Measurements from ENCODE around the gene LRPAP1. TPM values are rescaled to one million over a fixed set of nuclear protein-coding genes. Genes with fewer than 3 reads are reported as not detected.

The LRPAP1 gene
- total and polyA plus RNA-seq, 2 experiments from 2014 or later, result 191 to 299 TPM

GRCh38 chr4:3485011-3485791 lies 47.0 kb downstream of the LRPAP1 start:
- Histone ChIP-seq H3K27me3 (peaks cover 6% of the 10 kb centered on the region), H3K4me1 (ENCODE audit: insufficient read depth) (peaks cover 13% of the 10 kb centered on the region)

GRCh38 chr4:3484057-3484973 lies 47.9 kb downstream of the LRPAP1 start:
- 73% methylated on average over 44 of the region's 45 CpGs for WGBS (ENCODE audit: low lambda C conversion rate, missing lambda C conversion rate)
- H3K27me3 ChIP-seq, result peaks cover 6% of the 10 kb centered on the region

More at GRCh38 chr4:3485011-3485791, 47.0 kb downstream of the LRPAP1 start:
- no peaks in the 10 kb centered on the region for H3K9me3 ChIP-seq (ENCODE audit: low read depth)
- no peak overlapping the region for H2AFZ ChIP-seq
- H4K20me1 ChIP-seq (ENCODE audit: insufficient read depth, poor library complexity, severe bottlenecking), result no peaks in the 10 kb centered on the region
- H3K79me2 ChIP-seq, result no peaks in the 10 kb centered on the region
- no peaks in the 10 kb centered on the region for H3K9me2 ChIP-seq (replicated peaks; ENCODE audit: insufficient read depth)
- no peak overlapping the region for H3K4me3 ChIP-seq
- peak overlapping the region; percentile 44 for H3K4me2 ChIP-seq
- WGBS (ENCODE audit: low lambda C conversion rate, missing lambda C conversion rate), result 38% methylated on average over 24 of the region's 36 CpGs
- no peak overlapping the region for H3K27ac ChIP-seq
- H3K36me3 ChIP-seq (replicated peaks; ENCODE audit: insufficient read depth, low read depth), result no peaks in the 10 kb centered on the region
- TF ChIP-seq EZH2phosphoT487 (IDR thresholded peaks at IDR 0.05; ENCODE audit: low read depth, severe bottlenecking, unreplicated experiment) (no peak), CTCF (IDR thresholded peaks at IDR 0.05; ENCODE audit: poor library complexity) (no peak), EZH2 (IDR thresholded peaks at IDR 0.05; ENCODE audit: borderline replicate concordance) (no peak)
- no peak for DNase-seq (ENCODE audit: low spot score)

GRCh38 chr4:3483471-3483921 lies 48.7 kb downstream of the LRPAP1 start:
- Histone ChIP-seq H3K4me2 (no peak overlapping the region), H3K9me2 (replicated peaks; ENCODE audit: insufficient read depth) (no peaks in the 10 kb centered on the region), H3K79me2 (no peaks in the 10 kb centered on the region), H3K27me3 (peaks cover 6% of the 10 kb centered on the region), H3K36me3 (replicated peaks; ENCODE audit: insufficient read depth, low read depth) (no peaks in the 10 kb centered on the region), H3K4me1 (ENCODE audit: insufficient read depth) (peaks cover 13% of the 10 kb centered on the region), H4K20me1 (ENCODE audit: insufficient read depth, poor library complexity, severe bottlenecking) (no peaks in the 10 kb centered on the region), H3K4me3 (no peak overlapping the region), H3K27ac (no peak overlapping the region), H2AFZ (no peak overlapping the region), H3K9me3 (ENCODE audit: low read depth) (no peaks in the 10 kb centered on the region)
- no peak for TF ChIP-seq EZH2phosphoT487 (IDR thresholded peaks at IDR 0.05; ENCODE audit: low read depth, severe bottlenecking, unreplicated experiment)
- no peak for TF ChIP-seq CTCF (IDR thresholded peaks at IDR 0.05; ENCODE audit: poor library complexity)
- TF ChIP-seq EZH2 (IDR thresholded peaks at IDR 0.05; ENCODE audit: borderline replicate concordance), result no peak
- no peak for DNase-seq (ENCODE audit: low spot score)
- WGBS (ENCODE audit: low lambda C conversion rate, missing lambda C conversion rate), result 55% methylated on average over 19 of the region's 23 CpGs

More at GRCh38 chr4:3484057-3484973, 47.9 kb downstream of the LRPAP1 start:
- Histone ChIP-seq H3K27ac (no peak overlapping the region), H3K36me3 (replicated peaks; ENCODE audit: insufficient read depth, low read depth) (no peaks in the 10 kb centered on the region), H3K9me3 (ENCODE audit: low read depth) (no peaks in the 10 kb centered on the region), H3K4me2 (peak overlapping the region; percentile 44), H2AFZ (no peak overlapping the region), H3K4me3 (no peak overlapping the region), H4K20me1 (ENCODE audit: insufficient read depth, poor library complexity, severe bottlenecking) (no peaks in the 10 kb centered on the region), H3K4me1 (ENCODE audit: insufficient read depth) (peaks cover 13% of the 10 kb centered on the region), H3K9me2 (replicated peaks; ENCODE audit: insufficient read depth) (no peaks in the 10 kb centered on the region), H3K79me2 (no peaks in the 10 kb centered on the region)
- DNase-seq (ENCODE audit: low spot score), result peak; percentile 52
- no peak for TF ChIP-seq CTCF (IDR thresholded peaks at IDR 0.05; ENCODE audit: poor library complexity)
- no peak for TF ChIP-seq EZH2phosphoT487 (IDR thresholded peaks at IDR 0.05; ENCODE audit: low read depth, severe bottlenecking, unreplicated experiment)
- TF ChIP-seq EZH2 (IDR thresholded peaks at IDR 0.05; ENCODE audit: borderline replicate concordance), result no peak
